Keratinocyte (primary cell): ENCODE measurements around the gene HOXC9.

ENCODE experiments used
- EZH2 ChIP-seq: IDR thresholded peaks from one replicate; pipeline ENCODE4 v1.6.1; 2012; ENCODE audit warnings: inconsistent platforms, mild to moderate bottlenecking, low read length, moderate library complexity
- TF ChIP-seq, protein P1 (sequence below), 3 experiments: IDR thresholded peaks in 1 of 3; conservative IDR thresholded peaks in 1 of 3; optimal IDR thresholded peaks in 1 of 3; 2 replicates in 2 of 3; 3 replicates in 1 of 3; pipeline versions ENCODE3 to v1.5.1; 2011; ENCODE audit warnings: low read length in 3 of 3, mild to moderate bottlenecking in 3 of 3, moderate library complexity in 2 of 3, control low read depth in 1 of 3, inconsistent platforms in 1 of 3; ENCODE audit not compliant: insufficient read depth in 2 of 3; ENCODE audit errors: extremely low read depth in 1 of 3

- TF ChIP-seq, protein P1, sequence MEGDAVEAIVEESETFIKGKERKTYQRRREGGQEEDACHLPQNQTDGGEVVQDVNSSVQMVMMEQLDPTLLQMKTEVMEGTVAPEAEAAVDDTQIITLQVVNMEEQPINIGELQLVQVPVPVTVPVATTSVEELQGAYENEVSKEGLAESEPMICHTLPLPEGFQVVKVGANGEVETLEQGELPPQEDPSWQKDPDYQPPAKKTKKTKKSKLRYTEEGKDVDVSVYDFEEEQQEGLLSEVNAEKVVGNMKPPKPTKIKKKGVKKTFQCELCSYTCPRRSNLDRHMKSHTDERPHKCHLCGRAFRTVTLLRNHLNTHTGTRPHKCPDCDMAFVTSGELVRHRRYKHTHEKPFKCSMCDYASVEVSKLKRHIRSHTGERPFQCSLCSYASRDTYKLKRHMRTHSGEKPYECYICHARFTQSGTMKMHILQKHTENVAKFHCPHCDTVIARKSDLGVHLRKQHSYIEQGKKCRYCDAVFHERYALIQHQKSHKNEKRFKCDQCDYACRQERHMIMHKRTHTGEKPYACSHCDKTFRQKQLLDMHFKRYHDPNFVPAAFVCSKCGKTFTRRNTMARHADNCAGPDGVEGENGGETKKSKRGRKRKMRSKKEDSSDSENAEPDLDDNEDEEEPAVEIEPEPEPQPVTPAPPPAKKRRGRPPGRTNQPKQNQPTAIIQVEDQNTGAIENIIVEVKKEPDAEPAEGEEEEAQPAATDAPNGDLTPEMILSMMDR (optimal IDR thresholded peaks at IDR 0.05 in 1 of 3, IDR thresholded peaks at IDR 0.05 in 1 of 3, conservative IDR thresholded peaks at IDR 0.05 in 1 of 3; ENCODE audit: extremely low read depth in 1 of 3, insufficient read depth in 2 of 3, low read length in 3 of 3) = no peak
- TF ChIP-seq EZH2 = no peak
Measured at GRCh38 chr12:53990311-53991076, 9.5 kb upstream of the HOXC9 start.
